HS-27A (cell line): ENCODE results near the gene FLII.
A peak's percentile ranks its signal among the peaks of the same experiment; 100 is the strongest.

Experiments
- DNase-seq: peaks from one replicate; pipeline ENCODE4 v3.0.0-alpha.2; 2012; ENCODE audit warnings: low read depth, missing footprints

Gene FLII

DNA sequence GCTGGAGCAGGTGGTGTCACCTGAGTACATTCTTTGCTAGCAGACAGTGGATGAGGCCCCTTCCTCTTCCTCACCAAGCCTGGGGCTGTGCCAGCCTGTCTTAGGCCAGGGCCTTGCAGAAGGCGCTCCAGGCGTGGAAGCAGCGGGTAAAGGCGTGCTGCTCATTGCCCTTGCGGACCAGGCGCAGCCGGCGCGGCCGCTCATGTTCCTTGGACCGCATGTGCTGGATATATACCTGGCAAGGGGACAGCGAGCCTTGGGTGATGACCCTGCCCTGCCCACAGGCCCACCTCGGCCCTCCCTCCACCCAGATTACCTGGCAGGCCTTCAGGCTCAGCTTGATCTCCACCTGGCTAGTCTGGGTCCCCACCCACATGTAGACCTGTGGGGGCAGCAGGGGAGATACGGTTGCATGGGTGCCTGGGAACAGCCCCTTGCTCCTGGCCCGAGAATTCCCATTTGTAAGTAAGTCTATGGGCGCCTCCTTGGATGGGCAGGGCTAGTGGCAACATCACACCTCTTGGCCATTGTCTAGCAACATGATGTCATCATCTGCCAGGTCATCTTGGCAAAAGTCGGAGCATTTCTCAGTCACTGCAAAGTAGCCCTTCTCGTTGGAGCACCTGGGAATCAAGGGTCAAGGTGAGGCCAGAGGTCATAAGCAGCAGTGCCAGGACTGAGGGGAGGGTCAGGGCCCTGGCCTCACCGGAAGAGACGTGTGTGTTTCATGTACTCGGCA is 13.3 kb downstream of the FLII start:
- DNase-seq = no peak

DNA sequence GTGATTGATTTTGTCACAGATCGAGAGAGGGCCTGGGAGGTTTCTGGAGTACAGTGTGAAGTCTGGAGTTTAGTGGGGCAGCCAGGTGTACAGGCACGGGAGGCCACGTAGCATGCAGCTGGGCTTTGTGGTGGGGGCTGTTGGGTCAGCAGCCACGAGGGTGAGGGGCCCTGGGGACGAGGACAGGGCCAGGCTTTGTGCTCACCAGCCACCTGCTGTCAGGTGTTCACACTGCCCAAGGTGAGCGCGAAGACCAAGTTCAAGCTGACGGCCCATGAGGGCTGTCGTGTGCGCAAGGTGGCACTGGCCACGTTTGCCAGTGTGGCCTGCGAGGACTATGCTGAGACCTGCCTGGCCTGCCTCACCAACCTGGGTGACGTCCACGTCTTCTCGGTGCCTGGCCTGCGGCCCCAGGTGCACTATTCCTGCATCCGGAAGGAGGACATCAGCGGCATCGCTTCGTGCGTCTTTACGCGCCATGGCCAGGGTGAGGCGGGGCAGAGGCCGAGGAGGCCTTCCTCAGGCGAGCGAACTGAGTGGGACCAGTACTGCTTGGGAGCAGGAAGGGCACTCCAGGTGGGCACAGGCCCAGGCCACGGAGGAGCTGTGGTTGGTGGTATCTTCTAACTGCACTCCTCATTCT is 17.2 kb downstream of the FLII start:
- no peak for DNase-seq

DNA sequence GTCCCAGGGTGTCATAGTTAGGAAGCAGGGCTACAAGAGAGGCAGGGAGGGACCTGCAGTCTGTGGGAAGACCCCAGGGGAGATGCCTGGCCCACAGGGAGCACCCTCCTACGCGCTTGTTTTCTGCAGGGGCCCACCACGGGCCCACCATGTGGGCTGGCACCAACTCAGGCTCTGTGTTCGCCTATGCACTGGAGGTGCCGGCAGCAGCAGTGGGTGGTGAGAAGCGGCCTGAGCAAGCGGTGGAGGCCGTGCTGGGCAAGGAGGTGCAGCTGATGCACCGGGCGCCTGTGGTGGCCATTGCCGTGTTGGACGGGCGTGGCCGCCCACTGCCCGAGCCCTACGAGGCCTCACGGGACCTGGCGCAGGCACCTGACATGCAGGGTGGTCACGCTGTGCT is 18.1 kb downstream of the FLII start:
- DNase-seq = no peak

DNA sequence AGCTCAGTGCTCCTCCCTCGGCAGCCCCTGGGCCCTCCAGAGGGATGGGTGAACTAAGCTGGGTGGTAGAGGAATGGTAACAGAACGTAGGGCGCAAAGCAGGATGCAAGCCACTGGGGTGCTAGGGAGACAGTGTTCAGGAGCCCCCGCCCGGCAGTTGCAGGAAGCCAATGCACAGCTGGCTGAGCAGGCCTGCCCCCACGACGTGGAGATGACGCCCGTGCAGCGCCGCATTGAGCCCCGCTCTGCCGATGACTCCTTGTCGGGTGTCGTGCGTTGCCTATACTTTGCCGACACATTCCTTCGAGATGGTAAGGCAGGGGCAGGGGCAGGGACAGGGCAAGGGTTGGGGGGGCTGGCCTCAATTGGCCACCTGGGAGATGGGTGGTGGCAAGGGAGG is 20.2 kb downstream of the FLII start:
- DNase-seq = no peak

DNA sequence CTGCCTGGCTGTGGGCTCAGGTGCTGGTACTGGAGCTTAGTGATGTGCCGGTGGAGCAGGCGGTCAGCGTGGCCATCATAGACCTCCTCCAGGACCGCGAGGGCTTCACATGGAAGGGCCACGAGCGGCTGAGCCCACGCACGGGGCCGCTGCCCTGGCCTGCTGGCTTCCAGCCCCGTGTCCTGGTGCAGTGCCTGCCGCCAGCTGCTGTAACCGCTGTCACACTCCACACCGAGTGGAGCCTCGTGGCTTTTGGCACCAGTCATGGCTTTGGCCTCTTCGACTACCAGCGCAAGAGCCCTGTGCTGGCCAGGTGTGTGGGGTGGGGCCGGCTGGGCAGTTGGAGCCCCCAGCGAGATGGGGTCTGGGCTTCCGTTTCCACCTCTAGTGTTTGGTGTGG is 21.1 kb downstream of the FLII start:
- no peak for DNase-seq

DNA sequence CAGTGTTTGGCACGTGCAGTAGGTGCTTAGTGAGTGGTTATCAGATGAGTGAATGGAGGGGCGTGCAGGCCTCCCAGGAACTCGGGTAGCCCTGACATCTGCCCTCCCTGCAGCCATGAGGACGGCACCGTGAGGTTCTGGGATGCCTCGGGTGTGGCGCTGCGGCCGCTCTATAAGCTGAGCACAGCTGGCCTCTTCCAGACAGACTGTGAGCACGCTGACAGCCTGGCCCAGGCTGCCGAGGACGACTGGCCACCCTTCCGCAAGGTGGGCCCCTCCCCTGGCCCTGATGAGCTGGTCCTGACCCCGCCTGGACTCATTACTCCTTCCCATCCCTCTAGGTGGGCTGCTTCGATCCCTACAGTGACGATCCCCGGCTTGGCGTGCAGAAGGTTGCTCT is 22.0 kb downstream of the FLII start:
- no peak for DNase-seq

DNA sequence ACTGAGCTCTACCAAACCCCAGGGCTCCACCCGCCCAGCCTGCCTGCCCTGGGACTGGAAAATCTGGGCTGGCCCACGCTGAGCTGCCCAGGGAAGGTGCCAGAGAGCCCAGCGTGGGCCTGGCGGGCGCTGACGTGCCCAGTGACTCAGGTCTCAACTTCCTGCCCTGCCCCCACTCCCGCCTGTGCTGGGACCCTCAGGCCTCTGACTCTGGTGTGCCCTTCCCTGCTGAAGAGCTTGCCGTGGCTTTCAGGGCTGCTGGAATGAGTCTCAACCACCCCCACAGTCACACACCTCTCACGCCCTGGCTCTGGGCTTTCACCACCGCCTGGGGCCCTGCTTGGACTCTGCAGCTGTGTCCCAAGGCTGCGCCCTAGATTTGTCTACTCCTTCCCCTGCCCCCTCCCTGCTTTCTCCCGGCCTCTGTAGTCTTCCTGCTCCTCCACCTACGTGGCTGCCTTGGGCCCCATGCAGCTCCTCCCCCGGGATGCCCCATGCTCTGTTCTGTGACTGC is 22.7 kb downstream of the FLII start:
- DNase-seq = no peak

DNA sequence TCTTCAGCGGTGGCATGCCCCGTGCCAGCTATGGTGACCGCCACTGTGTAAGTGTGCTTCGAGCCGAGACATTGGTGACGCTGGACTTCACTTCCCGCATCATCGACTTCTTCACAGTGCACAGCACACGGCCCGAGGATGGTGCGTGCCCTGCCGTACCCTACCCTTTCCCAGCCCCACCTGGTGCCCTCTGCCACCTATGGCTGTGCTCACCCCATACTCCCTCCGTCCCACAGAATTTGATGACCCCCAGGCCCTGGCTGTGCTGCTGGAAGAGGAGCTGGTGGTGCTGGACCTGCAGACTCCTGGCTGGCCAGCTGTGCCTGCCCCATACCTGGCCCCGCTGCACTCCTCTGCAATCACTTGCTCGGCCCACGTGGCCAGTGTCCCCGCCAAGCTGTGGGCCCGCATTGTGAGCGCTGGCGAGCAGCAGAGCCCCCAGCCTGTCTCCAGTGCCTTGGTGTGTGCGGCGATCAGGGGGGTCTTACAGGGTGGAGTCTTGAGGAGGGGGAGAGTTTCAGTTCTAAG is 23.6 kb downstream of the FLII start:
- DNase-seq = no peak

DNA sequence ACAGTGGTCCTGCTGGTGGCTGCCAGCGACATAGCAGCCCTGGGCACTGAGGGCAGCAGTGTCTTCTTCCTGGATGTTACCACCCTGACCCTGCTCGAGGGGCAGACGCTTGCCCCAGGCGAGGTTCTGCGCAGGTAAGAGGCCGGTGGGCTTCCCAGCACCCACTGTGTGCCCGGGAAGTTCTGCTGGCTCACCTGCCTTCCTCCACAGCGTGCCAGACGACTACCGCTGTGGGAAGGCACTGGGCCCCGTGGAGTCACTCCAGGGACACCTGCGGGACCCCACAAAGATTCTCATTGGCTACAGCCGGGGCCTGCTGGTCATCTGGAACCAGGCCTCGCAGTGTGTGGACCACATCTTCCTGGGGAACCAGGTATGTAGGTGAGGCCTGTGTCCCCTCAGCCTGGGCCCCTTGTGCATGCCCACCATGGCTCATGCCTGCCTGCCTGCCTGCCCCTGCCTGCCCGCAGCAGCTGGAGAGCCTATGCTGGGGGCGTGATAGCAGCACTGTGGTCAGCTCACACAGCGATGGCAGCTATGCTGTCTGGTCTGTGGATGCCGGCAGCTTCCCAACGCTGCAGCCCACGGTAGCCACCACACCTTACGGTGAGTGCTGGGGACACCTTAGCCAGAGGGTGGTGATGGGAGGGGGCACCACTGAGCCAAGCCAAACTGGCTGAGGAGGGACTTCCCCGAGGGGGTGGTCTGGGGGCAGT is 24.6 kb downstream of the FLII start:
- DNase-seq = no peak

DNA sequence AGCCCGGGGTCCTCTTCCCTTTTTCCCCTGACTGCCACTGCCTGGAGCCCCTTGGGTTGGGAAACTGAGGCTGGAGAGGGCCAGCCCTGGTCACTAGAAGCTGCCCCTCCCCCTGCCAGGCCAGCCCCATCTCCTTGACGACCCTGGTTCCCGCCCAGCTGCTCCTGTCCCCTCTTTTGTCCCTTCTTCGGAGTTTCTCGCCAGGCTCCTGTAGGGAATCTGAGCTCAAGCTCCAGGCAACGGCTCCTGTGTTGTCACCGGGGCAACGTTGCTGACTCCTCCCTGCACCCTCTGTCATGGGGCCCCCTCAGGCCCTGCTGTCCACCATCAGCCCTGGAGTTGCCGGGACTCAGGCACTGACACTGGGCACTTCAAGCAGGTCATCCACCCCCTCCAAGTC is 27.4 kb downstream of the FLII start:
- DNase-seq = no peak

DNA sequence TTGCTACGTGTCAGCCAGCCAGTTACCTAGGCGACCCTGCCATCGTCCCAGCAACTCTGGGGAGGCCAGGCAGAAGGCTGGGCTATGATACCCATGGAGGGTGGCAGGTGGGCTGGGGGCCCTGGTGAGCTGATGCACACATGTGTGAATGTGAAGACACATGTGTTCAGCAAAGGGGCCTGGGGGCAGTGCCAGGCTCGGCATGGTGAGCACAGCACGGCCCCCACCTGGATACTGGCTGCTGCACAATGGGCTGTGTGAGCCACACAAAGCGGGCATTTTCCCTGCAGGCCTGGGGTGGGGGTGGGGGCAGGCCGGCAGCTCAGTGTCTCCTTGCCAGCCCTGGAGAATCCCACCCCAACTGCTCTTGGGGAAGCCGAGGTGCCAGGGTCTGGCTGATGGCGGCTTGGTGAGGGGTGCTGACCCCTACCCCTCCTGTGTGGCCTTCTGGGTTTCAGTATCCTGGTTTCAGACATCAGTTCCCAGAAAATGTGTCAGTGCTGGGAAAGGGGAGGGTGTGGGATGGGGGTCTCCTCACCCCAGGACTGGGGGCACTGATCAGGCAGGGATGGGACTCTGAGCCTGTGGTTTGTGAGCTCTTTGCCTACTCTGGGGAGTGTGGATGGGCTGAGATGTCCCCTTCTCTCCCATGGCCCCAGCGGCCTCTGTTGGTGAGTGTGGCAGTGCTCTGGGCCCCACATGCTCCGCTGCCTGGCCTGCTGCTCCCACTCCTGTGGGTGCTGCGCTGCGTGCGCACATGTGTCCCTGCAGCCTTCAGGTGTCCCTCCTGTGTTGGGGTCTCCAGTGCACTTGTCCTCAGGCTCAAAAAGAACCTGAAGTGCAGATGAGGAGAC is 28.0 kb downstream of the FLII start:
- DNase-seq = no peak

DNA sequence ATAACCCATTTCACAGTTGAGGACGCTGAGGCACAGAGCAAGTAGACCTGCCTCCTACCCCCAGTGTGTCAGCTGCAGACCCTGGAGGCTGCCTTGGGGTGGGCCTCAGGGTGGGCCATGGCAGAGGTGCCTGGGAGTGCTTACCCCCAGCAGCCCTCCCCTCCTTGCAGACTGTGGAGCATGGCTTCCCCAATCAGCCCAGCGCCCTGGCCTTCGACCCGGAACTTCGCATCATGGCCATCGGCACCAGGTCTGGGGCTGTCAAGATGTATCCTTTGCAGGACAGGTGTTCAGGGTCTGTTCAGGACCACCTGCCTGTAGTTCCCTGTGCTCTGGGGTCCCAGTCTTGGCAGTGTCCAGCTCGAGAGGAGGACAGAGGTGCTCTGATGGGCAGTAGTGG is 28.8 kb downstream of the FLII start:
- DNase-seq = no peak

DNA sequence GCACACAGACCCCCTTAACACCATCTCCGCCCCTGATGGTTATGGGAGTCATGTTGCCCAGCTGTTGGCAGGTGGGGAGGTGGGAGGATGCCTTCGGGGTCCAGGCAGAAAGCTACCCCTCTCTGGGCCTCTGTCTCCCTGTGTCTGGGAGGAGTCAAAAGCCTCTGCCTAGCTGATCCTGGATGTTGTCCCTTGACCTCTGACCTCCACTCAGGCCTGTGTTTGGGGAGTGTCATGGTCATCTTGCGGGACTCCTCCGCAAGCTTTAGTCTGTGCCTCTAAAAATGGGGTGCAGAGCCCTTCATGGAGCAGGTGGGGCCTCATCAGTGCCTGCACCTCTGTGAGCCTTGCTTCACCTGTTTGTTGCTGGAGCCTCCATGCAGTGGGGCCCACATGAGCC is 29.3 kb downstream of the FLII start:
- DNase-seq = no peak

DNA sequence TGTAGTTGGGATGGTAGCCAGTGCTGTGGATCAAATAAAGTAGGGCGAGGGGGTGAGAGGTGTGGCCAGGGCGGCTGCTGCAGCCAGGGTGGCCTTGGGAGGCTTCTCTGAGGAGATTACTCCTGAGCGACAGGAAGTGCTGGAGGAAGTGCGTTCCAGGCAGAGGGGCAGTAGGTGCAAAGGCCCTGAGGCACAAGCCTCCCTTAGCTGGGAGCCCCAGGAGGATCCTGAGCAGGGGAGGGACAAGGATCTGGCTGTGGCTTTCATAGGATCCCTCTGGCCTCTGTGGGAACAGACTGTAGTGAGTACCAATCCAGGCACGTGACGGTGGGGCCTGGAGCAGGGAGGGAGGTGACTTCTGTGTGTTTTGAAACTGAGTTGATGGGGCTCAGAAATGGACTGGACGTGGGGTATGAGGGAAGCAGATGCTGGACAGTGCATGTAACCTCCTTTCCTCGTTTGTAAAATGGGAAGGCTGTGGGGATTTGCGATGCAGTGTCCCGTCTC is 30.3 kb downstream of the FLII start:
- no peak for DNase-seq

DNA sequence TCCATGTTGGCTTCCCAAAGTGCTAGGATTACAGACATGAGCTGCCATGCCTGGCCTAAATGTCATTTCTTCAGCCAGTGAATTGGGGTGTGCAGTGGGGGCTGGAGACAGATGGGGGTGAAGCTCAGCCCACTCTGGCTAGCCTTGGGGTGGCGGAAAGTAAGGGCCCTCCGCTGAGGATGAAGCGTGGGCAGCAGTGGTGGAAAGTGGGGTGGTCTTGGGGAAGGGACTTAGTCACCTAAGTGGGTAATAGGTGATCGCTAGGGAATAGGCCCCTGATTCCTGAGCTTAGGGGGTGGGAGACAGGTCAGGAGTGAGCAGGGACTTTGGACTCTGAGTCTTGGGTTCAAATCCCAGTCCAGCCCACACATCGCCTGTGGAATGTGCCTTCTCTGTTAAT is 30.9 kb downstream of the FLII start:
- DNase-seq = no peak

DNA sequence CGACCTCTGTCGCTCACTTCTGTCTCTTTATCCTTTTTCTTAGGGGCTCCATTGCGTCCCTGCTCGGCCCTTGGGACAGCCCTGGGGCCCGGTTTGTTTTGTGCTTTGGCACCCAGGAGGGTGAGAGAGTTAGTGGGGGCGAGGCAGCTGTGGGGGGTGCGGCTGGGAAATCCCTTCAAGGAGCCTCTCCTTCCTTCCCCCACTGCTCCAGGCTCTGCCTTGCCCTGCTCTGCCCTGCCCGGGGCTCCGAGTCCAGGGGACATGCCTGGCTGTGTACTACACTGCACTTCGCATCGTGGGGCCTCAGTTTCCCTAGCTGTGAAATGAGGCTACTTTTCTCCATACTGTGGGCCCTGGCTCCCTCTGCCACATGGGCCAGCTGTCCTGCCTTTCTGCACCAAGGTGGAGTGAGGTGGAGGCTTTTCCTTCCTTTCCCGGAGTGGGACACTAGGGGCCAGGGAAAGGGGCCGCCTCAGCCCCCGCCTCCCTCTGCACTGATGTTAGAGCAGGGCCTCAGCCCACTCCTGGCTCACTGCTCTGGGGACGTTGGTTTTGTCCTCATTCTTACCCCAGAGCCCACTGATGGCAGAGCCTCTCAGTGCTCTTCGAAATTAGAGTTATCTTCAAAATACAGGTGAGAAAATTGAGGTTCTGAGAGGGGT is 32.1 kb downstream of the FLII start:
- DNase-seq = no peak

DNA sequence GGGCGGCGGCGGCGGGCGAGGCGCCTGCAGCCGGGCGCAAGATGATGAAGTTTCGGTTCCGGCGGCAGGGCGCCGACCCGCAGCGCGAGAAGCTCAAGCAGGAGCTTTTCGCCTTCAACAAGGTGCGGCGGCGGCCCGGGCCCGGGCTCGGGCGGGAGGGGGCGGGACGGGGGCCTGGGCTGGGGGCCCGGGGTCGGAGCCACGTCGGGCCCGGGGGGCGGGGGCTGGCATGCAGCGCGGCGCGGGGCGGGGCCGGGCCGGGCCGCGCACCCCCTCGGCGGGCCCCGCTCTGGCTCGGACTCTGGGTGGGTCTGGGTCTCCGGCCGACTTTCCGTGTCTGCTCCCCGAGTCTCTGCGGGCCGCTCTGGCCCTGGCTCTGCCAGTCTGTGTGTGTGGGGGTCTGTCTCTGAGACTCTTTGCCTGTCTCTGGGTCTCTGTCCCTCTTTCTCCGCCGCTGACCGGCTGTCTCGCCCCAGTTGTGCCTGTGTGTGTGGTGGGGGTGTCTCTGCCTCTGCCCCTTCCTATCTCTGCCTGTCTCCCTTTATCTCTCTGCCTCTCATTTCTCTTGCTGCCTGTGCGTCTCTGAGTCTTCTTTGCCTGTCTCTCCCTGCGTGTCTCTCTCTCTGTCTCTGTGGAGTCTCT is 32.8 kb downstream of the FLII start:
- DNase-seq = no peak

DNA sequence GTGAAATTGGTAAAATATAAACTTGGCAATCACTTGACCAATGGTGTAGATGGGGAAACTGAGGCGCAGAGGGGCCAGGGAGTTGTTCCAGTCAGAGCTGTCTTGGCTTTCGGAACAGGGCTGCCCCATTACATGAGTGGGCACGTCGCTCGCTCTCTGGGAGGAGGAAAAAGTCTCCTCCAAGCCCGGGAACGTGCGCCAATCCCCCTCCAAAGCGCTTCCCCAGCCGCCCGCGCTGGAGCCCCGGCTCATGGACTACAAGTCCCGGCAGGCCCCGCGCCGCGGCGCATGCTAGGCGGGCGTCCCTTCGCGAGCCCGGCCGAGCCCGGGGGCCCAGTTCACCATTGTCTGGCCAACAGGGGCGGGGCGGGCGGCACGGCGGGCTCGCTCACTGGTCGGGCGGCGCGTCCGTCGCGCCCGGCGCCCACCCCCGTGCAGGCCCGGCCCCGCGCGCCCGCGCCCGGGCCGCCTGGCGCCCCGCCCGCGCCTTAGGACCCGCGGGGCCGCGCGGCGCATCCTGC is 33.4 kb downstream of the FLII start, which contains the start of gene LLGL1:
TSS of gene LLGL1 (plus strand) at position 515 of the 521 bp plus-strand sequence. CDS start 48 bp downstream, outside the sequence.
- DNase-seq = peak; percentile 80

DNA sequence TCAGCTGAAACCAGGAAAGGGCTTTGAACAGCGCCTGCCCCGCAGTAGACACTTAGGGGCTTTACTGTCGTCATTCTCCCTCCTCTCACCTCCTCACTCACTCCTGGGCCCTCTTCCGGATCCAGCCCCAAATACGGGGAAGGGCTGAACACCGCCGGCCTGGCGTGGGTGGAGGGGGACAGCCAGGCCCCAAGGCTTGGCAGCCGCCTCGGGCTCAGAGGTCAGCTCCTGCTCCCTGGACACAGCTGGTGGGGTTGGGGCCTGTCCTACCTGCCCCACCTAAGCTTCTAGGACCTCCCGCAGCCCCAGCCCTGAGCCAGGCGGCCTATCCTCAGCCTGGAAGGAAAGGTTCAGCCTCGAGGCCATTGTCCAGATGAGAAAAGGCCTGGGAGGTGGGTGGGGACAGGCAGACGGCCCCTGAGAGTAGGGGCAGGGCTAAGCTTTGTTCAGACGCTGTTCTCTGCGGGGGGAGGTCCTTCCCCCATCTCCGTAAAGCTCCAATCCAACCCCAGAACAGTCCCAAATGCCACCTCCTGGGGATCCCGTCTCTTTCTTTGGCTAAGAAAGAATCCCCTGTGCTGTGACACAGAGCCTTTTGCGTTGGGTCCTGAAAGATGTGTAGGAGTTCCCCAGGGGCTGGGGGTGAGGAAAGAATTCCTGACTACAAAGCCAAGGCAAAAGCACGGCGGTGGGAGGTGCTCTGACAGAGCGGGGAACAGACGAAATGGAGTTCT is 34.0 kb downstream of the FLII start:
- no peak for DNase-seq

DNA sequence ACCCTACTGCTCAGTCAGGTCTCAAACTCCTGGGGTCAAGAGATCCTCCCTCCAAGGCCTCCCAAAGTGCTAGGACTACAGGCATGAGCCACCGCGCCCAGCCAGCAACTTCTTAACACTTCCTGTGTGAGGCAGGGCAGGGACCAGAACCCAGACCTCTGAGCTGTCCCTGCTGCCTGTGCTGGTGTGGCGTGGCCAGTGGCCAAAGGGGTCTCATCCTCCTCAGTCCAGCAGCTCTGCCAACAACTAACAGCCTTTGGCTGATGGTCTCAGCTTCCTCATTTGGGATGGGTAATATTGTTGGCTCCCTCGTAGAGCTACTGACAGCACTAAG is 34.5 kb downstream of the FLII start:
- DNase-seq = no peak
